ENCODE measurements around the gene PROZ.

Gene PROZ

GRCh38 chr13:113145496-113145895 lies 13.0 kb upstream of the PROZ start:
- no peak for DNase-seq (ENCODE audit: low read depth)
- no peak overlapping the region for H3K4me3 ChIP-seq (ENCODE audit: low read length)
- TF ChIP-seq, protein P1, sequence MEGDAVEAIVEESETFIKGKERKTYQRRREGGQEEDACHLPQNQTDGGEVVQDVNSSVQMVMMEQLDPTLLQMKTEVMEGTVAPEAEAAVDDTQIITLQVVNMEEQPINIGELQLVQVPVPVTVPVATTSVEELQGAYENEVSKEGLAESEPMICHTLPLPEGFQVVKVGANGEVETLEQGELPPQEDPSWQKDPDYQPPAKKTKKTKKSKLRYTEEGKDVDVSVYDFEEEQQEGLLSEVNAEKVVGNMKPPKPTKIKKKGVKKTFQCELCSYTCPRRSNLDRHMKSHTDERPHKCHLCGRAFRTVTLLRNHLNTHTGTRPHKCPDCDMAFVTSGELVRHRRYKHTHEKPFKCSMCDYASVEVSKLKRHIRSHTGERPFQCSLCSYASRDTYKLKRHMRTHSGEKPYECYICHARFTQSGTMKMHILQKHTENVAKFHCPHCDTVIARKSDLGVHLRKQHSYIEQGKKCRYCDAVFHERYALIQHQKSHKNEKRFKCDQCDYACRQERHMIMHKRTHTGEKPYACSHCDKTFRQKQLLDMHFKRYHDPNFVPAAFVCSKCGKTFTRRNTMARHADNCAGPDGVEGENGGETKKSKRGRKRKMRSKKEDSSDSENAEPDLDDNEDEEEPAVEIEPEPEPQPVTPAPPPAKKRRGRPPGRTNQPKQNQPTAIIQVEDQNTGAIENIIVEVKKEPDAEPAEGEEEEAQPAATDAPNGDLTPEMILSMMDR (conservative IDR thresholded peaks at IDR 0.05; ENCODE audit: low read length), result no peak

DNA sequence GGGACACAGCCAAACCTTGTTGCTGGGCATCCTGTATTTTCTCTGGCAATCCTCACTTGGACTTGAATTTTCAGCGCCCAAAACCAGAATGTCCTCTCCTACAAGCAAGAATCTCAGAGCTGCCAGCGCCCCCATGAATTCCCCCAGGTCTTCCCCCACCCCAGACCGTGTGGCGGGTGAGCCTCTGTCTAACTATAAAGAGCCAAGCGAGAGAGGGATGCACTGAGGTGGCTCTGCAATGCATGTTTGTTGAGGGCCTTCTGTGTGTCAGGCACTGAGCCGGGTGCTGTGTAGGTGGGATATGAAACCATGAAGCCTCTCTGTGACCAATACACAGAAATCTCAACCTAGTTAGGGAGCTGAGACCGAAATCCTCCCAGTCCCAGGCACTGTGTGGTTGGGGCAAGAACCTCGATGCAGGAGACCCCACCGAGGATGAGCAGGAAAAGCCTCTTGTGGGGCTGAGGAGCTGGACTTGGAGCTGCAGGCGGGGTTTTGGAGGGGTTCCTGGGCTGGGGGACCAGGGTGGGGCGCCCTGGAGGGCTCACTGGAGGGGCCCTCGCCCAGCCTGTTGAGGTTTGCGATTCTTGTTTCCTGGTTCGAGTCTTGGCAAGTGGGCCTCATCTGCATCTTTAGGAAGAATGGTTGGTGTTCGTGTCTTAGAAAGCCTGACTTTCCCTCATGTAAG lies 12.4 kb upstream of the PROZ start:
- H3K4me3 ChIP-seq (ENCODE audit: low read length), result no peak overlapping the region
- TF ChIP-seq, protein P1 (conservative IDR thresholded peaks at IDR 0.05; ENCODE audit: low read length), result no peak
- DNase-seq (ENCODE audit: low read depth), result no peak

DNA sequence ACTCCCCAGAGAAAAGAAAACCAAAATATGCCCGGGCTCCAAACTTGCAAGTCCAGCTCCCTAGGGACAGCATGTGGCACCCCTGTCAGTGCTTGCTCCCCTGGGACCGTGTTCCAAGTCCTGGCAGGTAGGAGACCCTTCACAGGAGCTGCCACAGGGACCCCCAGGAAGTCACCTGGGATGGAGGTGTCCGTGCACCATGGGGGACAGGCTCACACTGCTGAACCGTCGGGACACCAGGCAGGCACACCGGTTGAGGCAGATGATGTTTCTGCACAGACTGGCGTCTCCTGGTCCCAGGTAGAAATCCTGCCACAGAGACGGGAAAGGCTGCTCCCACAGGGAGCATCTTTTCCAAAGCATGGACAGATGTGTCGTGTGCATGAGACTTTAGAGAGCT lies 11.7 kb upstream of the PROZ start:
- DNase-seq (ENCODE audit: low read depth), result no peak
- TF ChIP-seq, protein P1 (conservative IDR thresholded peaks at IDR 0.05; ENCODE audit: low read length), result no peak
- H3K4me3 ChIP-seq (ENCODE audit: low read length), result no peak overlapping the region

DNA sequence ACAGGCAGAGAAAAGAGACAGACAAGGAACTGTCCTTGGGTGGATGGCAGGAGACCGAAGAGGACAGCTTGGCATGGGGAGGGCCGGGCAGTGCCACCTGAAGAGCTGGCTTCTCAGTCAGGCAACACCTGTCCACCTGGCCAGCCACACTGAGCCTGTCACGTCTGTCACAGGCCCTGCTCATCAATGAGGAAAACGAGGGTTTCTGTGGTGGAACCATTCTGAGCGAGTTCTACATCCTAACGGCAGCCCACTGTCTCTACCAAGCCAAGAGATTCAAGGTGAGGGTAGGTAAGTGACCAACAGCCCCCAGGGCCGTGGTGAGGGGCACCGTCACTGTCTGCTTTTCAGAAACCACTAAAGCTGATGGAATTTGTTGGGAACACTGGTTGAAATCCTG lies 11.2 kb upstream of the PROZ start:
- TF ChIP-seq, protein P1 (conservative IDR thresholded peaks at IDR 0.05; ENCODE audit: low read length), result no peak

DNA sequence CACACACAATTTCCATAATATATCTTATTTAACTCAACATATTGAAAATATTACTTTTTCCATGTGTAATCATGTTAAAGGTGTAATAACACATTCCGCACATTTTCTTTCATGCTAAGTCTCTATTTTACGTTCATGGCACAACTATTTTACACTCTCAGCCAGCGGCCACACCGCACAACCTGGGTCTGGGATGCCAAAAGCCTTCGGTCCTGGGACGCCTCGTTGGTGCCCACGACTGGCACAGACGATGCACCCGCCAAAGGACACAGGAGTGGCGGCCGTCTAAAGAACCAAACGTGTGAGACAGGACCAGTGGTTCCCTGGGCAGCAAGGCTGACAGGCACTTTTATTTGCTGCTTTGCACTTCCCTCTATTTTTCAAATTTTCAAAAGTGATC lies 10.0 kb upstream of the PROZ start:
- TF ChIP-seq, protein P1 (conservative IDR thresholded peaks at IDR 0.05; ENCODE audit: low read length), result no peak
- H3K4me3 ChIP-seq (ENCODE audit: low read length), result no peak overlapping the region
- no peak for DNase-seq (ENCODE audit: low read depth)

More for the DNA sequence above, 11.2 kb upstream of the PROZ start:
- no peak for DNase-seq (ENCODE audit: low read depth)
- no peak overlapping the region for H3K4me3 ChIP-seq (ENCODE audit: low read length)

DNA sequence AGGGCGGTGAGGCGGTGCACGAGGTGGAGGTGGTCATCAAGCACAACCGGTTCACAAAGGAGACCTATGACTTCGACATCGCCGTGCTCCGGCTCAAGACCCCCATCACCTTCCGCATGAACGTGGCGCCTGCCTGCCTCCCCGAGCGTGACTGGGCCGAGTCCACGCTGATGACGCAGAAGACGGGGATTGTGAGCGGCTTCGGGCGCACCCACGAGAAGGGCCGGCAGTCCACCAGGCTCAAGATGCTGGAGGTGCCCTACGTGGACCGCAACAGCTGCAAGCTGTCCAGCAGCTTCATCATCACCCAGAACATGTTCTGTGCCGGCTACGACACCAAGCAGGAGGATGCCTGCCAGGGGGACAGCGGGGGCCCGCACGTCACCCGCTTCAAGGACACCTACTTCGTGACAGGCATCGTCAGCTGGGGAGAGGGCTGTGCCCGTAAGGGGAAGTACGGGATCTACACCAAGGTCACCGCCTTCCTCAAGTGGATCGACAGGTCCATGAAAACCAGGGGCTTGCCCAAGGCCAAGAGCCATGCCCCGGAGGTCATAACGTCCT lies 9.4 kb upstream of the PROZ start:
- TF ChIP-seq, protein P1 (conservative IDR thresholded peaks at IDR 0.05; ENCODE audit: low read length), result no peak
- DNase-seq (ENCODE audit: low read depth), result no peak
- no peak overlapping the region for H3K4me3 ChIP-seq (ENCODE audit: low read length)

Data from AG10803 (cell line).